D721Med (cell line): ENCODE measurements around the gene LRRC19.
A peak's percentile ranks its signal among the peaks of the same experiment; 100 is the strongest.

Experiments used
- DNase-seq: peaks from one replicate; pipeline ENCODE4 v3.0.0; 2011; ENCODE audit warnings: low spot score; ENCODE audit not compliant: insufficient read length
- FAIRE-seq: peaks from 2 replicates; lab custom pipeline; 2011; peaks lifted over from hg19 to GRCh38; lab: Jason Lieb, UNC
- TF ChIP-seq, protein P1 (sequence below): IDR thresholded peaks from 2 replicates; pipeline ENCODE4 v1.5.1; 2012; ENCODE audit warnings: mild to moderate bottlenecking, control low read depth; ENCODE audit not compliant: insufficient read depth; ENCODE audit errors: missing control alignments

Gene LRRC19, protein sequence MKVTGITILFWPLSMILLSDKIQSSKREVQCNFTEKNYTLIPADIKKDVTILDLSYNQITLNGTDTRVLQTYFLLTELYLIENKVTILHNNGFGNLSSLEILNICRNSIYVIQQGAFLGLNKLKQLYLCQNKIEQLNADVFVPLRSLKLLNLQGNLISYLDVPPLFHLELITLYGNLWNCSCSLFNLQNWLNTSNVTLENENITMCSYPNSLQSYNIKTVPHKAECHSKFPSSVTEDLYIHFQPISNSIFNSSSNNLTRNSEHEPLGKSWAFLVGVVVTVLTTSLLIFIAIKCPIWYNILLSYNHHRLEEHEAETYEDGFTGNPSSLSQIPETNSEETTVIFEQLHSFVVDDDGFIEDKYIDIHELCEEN

DNA sequence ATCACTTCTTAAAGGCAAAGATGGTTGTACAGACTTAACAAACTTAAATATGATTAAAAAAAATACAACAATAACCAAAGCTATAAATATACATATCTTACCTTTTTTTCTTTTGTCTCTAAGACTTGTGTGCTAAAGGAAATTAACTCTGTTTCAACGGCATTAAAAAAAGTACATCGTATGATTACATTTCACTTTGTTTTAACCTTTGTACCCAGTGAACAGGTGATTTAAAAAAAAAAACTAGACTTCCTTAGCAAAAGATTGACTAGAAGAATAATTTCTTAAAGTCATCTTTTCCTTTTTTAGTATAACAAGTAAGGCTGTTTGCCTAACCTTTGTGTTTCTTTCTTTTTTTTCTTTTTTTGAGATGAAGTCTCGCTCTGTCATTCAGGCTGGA is at the start of gene LRRC19:
Gene LRRC19 (minus strand): TSS at position 182 of the 400 bp plus-strand sequence. CDS start 5,978 bp downstream, outside the sequence.
- TF ChIP-seq, protein P1, sequence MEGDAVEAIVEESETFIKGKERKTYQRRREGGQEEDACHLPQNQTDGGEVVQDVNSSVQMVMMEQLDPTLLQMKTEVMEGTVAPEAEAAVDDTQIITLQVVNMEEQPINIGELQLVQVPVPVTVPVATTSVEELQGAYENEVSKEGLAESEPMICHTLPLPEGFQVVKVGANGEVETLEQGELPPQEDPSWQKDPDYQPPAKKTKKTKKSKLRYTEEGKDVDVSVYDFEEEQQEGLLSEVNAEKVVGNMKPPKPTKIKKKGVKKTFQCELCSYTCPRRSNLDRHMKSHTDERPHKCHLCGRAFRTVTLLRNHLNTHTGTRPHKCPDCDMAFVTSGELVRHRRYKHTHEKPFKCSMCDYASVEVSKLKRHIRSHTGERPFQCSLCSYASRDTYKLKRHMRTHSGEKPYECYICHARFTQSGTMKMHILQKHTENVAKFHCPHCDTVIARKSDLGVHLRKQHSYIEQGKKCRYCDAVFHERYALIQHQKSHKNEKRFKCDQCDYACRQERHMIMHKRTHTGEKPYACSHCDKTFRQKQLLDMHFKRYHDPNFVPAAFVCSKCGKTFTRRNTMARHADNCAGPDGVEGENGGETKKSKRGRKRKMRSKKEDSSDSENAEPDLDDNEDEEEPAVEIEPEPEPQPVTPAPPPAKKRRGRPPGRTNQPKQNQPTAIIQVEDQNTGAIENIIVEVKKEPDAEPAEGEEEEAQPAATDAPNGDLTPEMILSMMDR, result no peak
- no peak for DNase-seq
- no peak for FAIRE-seq

DNA sequence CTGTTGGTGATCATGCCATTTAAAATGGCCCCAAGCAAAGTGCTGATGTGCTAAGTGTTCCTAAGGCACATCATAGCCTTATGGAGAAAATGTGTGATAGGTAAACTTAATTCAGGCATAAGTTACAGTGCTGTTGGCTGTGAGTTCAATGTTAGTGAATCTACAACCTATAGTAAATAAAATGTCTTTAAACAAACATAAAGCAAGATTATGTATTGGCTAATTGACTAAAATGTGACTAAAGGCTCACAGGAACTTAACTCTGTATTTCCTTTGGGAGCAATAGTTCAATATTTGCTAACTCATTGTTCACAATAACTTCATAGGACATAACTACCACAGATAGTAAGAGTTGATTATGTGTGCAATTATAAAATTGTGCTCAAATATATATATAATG is 49.4 kb upstream of the LRRC19 start:
- FAIRE-seq, result no peak
- TF ChIP-seq, protein P1, result no peak
- DNase-seq, result no peak

DNA sequence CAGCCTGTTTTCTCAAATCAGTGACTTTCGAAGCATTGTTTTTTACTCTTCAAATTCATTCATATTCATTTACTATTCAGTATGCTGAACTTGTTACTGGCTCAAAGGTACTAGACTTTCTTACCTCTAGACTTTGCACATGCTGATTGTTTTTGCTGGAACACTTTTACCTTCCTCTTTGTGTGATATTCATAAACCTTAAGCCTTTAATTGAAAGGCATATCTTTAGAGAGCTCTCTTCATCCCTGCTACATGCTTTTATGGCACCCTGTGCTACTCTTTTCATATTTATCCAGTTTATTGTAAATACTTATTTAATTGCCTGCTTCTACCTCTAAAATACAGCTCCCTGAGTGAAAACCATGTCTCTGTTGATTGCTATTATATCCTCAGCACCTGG is 48.7 kb upstream of the LRRC19 start:
- DNase-seq (no peak), FAIRE-seq (no peak)
- TF ChIP-seq, protein P1, result no peak

DNA sequence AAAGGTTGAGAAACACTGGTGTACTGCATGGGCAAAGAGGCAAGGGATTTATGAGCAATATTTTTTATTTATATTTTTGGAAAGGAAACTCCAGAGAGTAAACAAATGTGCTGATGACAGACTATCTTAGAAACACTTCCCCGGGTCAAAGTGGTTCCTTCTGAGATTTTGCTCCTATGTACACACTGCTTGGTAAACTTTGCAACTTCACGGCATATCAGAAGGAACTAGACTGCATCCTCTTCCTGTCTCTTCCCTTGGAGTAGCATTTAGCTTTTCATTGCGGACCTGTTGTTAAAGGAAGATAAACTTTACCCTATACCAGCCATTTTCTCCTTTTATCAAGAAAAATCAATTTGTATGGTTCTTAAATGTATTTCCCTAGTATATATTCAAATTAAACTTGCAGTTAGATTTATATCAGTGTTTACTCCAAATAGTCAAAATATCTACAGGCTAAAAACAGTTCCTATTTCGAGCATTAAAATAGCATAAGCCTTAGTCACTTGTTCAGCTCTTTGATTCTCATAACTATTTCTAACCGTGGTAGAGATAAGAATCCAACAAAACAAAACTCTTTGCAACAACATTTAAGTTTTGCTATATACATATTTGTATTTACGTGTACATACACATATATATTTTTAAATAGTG is 48.0 kb upstream of the LRRC19 start:
- TF ChIP-seq, protein P1, result no peak
- FAIRE-seq (no peak), DNase-seq (no peak)

DNA sequence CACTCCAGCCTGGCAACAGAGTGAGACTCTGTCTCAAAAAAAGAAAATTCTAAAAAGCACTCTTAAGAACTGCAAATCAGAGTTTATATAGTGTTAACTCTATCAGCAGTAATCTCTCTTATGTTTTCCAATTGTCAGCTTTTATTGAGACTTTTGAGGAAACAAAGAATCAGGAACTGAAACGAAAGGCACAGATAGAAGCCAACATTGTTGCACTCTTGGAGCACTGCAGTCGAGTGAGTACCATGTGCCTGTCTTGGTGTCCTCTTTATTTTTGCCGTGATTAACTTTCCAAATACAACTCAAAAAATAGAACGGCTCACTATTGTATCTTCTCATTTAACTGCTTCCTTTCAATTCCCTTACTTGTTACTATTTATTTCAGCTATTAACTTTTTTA is 41.7 kb upstream of the LRRC19 start:
- TF ChIP-seq, protein P1, result no peak
- no peak for FAIRE-seq

DNA sequence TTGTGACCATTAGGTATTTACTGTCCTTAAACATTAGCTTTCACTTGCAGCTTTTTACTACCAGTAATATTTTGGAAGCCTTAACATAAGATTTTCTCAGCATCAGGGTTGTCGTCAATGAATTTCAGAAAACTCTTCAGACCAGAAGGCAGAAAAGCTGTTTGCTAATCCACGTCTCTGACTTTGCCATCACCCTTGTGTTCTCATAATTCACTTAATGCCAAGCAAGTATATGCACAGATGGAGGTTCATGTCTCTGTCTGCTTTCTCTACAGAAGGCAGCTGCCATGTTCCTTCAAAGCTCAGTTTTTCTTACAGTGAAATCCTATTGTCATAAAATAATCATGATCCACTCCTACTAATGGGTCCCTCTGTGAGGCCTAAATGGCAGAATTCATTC is 37.7 kb upstream of the LRRC19 start:
- TF ChIP-seq, protein P1, result no peak
- FAIRE-seq (peak; percentile 55), DNase-seq (no peak)

More for the DNA sequence above, 41.7 kb upstream of the LRRC19 start:
- no peak for DNase-seq

DNA sequence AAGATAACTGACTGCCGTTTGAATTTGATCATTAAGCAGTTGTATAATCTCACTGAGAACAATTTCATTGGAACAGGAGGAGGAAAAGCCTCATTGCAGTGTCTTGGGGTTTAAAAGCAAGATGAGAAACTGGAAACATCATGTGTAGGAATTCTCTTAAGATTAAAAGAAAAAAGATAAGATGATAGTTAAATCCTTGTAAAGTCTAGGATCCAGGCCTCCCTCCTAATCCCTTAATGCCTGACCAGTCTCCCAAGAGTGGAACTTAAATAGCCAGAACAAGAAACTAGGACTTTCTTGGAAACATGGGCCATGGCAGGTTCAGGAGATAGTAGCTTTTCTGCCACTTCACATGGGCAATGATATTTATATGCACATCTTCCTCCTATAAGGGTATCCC is 37.0 kb upstream of the LRRC19 start:
- TF ChIP-seq, protein P1, result no peak
- DNase-seq, result no peak
- FAIRE-seq, result no peak
